Gastrocnemius medialis (tissue), 4 donors: ENCODE measurements around the gene LSP1. TPM values are rescaled to one million over a fixed set of nuclear protein-coding genes. Genes with fewer than 3 reads are reported as not detected.
A peak's percentile ranks its signal among the peaks of the same experiment; 100 is the strongest.

Experiments used
- ATAC-seq, 2 donors: fragments of 150-250 bp; one replicate each; pipeline ENCODE4 v1.9.1; 2016
- DNase-seq, 2 donors: peaks; one replicate each; pipeline ENCODE4 v3.0.0-alpha.2; 2019
- H3K27ac ChIP-seq, 4 donors: fragments of 200-600 bp; sonication (generic); 1 replicate in 1 of 4; 2 replicates in 3 of 4; pipeline ENCODE4 v1.5.1; 2016 to 2018; ENCODE audit warnings: mild to moderate bottlenecking in 2 of 4, moderate library complexity in 1 of 4
- H3K27me3 ChIP-seq, 3 donors: fragments of 200-600 bp; sonication (generic) in 2 of 3; 1 replicate in 1 of 3; 2 replicates in 2 of 3; pipeline versions ENCODE4 v1.5.1 to v1.6.0; 2016 to 2019; ENCODE audit warnings: mild to moderate bottlenecking in 1 of 3, moderate library complexity in 1 of 3
- H3K36me3 ChIP-seq, 2 donors: fragments of 200-600 bp; sonication (generic) in 1 of 2; one replicate each; pipeline ENCODE4 v1.5.1; 2017 to 2018
- H3K4me1 ChIP-seq, 2 donors: fragments of 200-600 bp; sonication (generic) in 1 of 2; one replicate each; pipeline ENCODE4 v1.5.1; 2016 to 2017; ENCODE audit warnings: mild to moderate bottlenecking in 2 of 2
- H3K4me3 ChIP-seq, 4 donors: fragments of 200-600 bp; sonication (generic) in 3 of 4; 1 replicate in 1 of 4; 2 replicates in 3 of 4; pipeline ENCODE4 v1.5.1; 2016 to 2019; ENCODE audit warnings: mild to moderate bottlenecking in 2 of 4
- H3K9me3 ChIP-seq, 3 donors: fragments of 200-600 bp; sonication (generic) in 2 of 3; 1 replicate in 1 of 3; 2 replicates in 2 of 3; pipeline ENCODE4 v1.5.1; 2016 to 2019
- CTCF ChIP-seq, 5 experiments: fragments of 450-650 bp in 3 of 5; fragments of 200-600 bp in 2 of 5; sonication (generic) in 2 of 5; IDR thresholded peaks in 4 of 5; conservative IDR thresholded peaks in 1 of 5; 1 replicate in 4 of 5; 2 replicates in 1 of 5; pipeline ENCODE4 v1.5.1; 2016 to 2019; ENCODE audit warnings: antibody characterized with exemption in 5 of 5, mild to moderate bottlenecking in 3 of 5, moderate library complexity in 3 of 5
- POLR2A ChIP-seq, 2 donors: fragments of 450-650 bp; IDR thresholded peaks; one replicate each; pipeline ENCODE4 v1.6.1; 2017; ENCODE audit warnings: antibody characterized with exemption in 2 of 2, mild to moderate bottlenecking in 2 of 2, moderate library complexity in 2 of 2
- in situ Hi-C, 4 donors: fragments of 200-750 bp; cut with MboI; loops; one replicate each; pipeline versions ENCODE4 v1.15.0 to v1.8.0; 2017; ENCODE audit warnings: low sequenced_read_pairs in 4 of 4
- intact Hi-C: fragments of 100-400 bp; cut with DNase I; formaldehyde crosslinking; loops from one replicate; pipeline ENCODE4 v1.15.1; 2023; ENCODE audit warnings: low total_unique reads
- total RNA-seq, 4 donors: library from RNA; depleted of rRNA; stranded (reverse); fragments of >200 nt; gene quantifications; one replicate each; pipeline versions ENCODE4 v1.1.0 to v1.2.3, GENCODE V29; 2016

LSP1 gene
- total RNA-seq, 4 donors from 2014 or later = 3.0 to 13.5 (median 5.5) TPM

- peak overlapping the region; percentile 84 to 89 (median 88) for H3K27ac ChIP-seq
- H3K9me3 ChIP-seq = no peaks in the 10 kb centered on the region
- H3K36me3 ChIP-seq = no peaks in the 10 kb centered on the region
- peak; percentile 31 to 35 for ATAC-seq
- H3K4me3 ChIP-seq = peak overlapping the region in 3 of 4 donors; percentile 15 to 27 (median 27)
- intact Hi-C loops = no loop called here
- peak in 1 of 2 donors; percentile 62 for DNase-seq
- TF ChIP-seq CTCF (IDR thresholded peaks at IDR 0.05 in 4 of 5, conservative IDR thresholded peaks at IDR 0.05 in 1 of 5) = peak; percentile 56 to 84 (median 69)
- no peak for TF ChIP-seq POLR2A (IDR thresholded peaks at IDR 0.05)
- in situ Hi-C loops = loop anchor here in 1 of 4 donors (25.0 kb wide), 1 partner anchor 286 kb away; the partner anchor contains the start of genes INS and TH
- peaks cover 11 to 30% (median 27%) of the 10 kb centered on the region in 3 donors for H3K27me3 ChIP-seq
- peaks cover 17 to 35% of the 10 kb centered on the region in 2 donors for H3K4me1 ChIP-seq
Observed at GRCh38 chr11:1876361-1877063, 23.6 kb downstream of the LSP1 start.

- Histone ChIP-seq H3K36me3 (no peaks in the 10 kb centered on the region), H3K27ac (peak overlapping the region; percentile 84 to 89 (median 88)), H3K4me1 (peaks cover 26 to 45% of the 10 kb centered on the region in 2 donors), H3K27me3 (peaks cover 11 to 21% (median 19%) of the 10 kb centered on the region in 3 donors), H3K4me3 (no peak overlapping the region), H3K9me3 (no peaks in the 10 kb centered on the region)
- TF ChIP-seq POLR2A (IDR thresholded peaks at IDR 0.05) = no peak
- no peak for TF ChIP-seq CTCF (IDR thresholded peaks at IDR 0.05 in 4 of 5, conservative IDR thresholded peaks at IDR 0.05 in 1 of 5)
- in situ Hi-C loops (loop anchor here in 1 of 4 donors (25.0 kb wide), 1 partner anchor 285 kb away; the partner anchor contains the start of genes INS and TH), intact Hi-C loops (no loop called here)
- peak in 1 of 2 donors; percentile 36 for DNase-seq
- ATAC-seq = no peak
Observed at GRCh38 chr11:1877211-1878136, 24.6 kb downstream of the LSP1 start.

- Histone ChIP-seq H3K9me3 (no peaks in the 10 kb centered on the region), H3K27me3 (peaks cover 11 to 15% (median 12%) of the 10 kb centered on the region in 3 donors), H3K36me3 (no peaks in the 10 kb centered on the region), H3K4me1 (peaks cover 31 to 50% of the 10 kb centered on the region in 2 donors), H3K4me3 (no peak overlapping the region), H3K27ac (peak overlapping the region; percentile 84 to 89 (median 88))
- DNase-seq (no peak), ATAC-seq (no peak)
- intact Hi-C loops = no loop called here
- in situ Hi-C loops = loop anchor here in 1 of 4 donors (25.0 kb wide), 1 partner anchor 284 kb away; the partner anchor contains the start of genes INS and TH
- TF ChIP-seq POLR2A (IDR thresholded peaks at IDR 0.05) = no peak
- no peak for TF ChIP-seq CTCF (IDR thresholded peaks at IDR 0.05 in 4 of 5, conservative IDR thresholded peaks at IDR 0.05 in 1 of 5)
Observed at GRCh38 chr11:1878137-1879031, 25.5 kb downstream of the LSP1 start.
